Endometrial microvascular endothelial cells (primary cell): Measurements from ENCODE around the gene COCH. TPM values are rescaled to one million over a fixed set of nuclear protein-coding genes. Genes with fewer than 3 reads are reported as not detected.
"Not testable (repeated sequence)": the region's sequence is repeated elsewhere in the genome, so short reads cannot be mapped to it uniquely, and the experiment has no call there.

Source experiments
- in situ Hi-C: cut with HindIII; loops from 2 replicates; pipeline ENCODE4 v1.10.0; 2017; ENCODE audit warnings: low sequenced_read_pairs, low pct_unique_long_range_greater_than_20kb; ENCODE audit errors: inconsistent ontology term
- total RNA-seq: library from RNA; depleted of rRNA; stranded (reverse); fragments of >200 nt; gene quantifications from one replicate; pipeline ENCODE4 v1.2.3, GENCODE V29; 2015; ENCODE audit errors: inconsistent ontology term

Gene COCH
- total RNA-seq, 1 donor from 2014 or later: not detected

DNA sequence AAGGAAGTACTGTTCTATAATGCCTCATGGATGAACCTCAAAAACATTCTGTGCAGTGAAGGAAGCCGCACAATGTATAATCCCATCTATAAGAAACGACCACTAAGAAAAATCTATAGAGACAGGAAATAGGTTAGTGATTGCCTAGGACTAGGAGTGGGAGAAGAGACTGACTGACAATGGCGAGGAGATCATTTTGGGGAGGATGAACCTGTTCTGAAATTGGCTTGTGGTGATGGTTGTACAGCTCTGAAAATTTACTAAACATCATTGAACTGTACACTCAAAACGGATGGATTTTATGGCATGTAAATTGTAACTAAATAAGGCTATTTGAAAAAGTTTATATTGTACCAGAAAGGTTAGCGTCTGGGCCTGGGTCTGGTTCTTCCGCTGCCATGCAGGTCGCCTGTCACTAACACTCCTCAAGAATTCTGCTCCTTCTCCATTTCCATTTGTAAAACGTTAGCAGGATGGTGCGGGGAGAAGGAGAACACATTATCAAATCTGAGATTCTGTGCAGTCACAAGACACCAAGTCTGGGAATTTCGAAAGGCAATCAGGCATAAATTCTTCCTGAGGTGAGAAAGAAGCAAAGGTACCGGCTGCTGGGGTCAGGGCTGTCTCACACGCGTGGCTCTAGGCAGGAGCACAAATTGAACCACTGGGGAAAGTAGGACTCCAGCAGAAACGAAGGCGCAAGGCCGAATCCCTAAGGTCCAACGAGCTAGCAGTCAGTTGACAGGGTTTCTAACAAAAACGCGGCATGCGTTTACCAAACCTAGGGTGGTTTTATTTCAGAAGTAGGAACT is 845 bp upstream of the COCH start:
- in situ Hi-C loops: no loop called here

DNA sequence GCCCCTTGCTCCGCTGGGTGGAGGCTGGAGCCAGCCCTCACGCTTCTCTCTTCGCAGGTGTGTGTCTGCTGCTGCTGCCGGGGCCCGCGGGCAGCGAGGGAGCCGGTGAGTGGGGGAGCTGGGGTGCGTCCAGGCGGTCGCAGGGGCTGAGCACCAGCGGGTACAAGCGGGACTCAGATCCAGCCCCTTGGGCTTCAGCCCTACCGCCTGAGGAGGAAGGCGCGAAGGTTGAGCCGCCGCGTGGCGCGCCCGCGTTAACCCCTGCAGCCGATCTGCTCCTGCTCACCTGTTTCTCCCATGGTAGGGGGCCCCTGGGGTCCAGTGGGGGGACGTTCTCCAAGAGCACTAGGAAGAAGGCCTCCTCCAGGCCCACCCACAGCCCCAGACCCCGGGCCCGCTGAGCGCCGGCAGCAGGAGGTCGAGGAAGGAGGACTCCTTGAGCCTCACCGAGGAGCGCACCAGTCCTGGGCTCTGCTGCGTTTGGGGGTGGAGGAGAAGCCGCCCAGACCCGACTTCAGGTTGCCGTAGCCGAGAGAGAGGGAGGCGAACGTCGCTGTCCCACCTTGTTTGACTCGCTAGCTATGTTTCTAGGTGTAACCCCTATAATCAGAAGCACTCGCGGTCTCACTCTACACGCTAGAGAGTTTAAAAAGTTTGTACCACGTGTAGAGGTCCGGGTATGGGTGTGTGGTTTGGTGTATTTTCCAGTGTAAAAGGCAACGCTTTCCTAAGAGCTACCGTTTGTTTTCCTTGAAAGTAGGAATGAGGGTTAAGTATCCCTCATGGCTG is 834 bp downstream of the COCH start:
- in situ Hi-C loops: no loop called here

DNA sequence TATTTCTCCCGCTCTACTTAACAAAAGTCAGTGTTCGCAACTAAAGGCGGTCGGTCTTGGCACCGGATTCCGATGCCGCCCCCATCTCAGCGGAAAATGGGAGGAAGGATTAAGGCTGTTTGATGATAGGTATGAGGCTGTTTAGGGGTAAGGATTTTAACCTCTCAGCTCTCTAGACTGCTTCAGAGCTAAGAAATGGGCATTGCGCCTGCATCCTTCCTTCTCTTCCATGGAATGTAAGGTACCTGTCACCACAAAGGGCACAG is 1.4 kb downstream of the COCH start:
- in situ Hi-C loops: no loop called here

DNA sequence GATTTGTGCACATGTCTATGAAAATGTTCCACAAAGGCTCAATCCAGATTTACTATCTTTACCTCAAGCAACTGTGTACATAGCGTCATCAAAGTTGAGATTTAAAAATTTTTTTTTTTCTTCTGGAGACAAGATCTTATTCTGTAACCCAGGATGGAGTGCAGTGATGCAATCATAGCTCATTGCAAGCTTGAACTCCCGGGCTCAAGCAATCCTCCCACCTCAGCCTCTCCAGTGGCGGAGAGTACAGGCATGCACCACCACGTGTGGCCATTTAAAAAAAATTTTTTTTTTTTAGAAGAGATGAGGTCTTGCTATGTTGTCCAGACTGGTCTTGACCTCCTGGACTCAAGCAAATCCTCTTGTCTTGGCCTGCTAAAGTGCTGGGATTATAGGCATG is 2.3 kb downstream of the COCH start:
- in situ Hi-C loops: no loop called here

DNA sequence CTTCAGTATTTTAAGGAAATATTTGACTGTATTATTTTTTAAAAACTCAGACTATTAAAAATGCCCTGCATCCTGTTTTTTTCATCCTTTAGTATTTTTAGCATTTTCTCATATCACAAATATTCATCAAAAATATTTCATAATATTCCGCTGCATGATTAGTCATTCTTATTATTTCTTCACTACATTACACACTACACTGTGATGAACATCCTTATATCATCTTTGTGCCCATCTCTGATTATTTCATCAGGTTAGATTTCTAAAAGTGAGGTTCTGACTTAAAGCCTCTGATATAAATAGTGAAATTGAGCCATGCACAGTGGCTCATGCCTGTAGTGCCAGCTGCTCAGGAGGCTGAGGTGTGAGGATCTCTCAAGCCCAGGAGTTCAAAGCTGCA is 8.1 kb downstream of the COCH start:
- in situ Hi-C loops: no loop called here

DNA sequence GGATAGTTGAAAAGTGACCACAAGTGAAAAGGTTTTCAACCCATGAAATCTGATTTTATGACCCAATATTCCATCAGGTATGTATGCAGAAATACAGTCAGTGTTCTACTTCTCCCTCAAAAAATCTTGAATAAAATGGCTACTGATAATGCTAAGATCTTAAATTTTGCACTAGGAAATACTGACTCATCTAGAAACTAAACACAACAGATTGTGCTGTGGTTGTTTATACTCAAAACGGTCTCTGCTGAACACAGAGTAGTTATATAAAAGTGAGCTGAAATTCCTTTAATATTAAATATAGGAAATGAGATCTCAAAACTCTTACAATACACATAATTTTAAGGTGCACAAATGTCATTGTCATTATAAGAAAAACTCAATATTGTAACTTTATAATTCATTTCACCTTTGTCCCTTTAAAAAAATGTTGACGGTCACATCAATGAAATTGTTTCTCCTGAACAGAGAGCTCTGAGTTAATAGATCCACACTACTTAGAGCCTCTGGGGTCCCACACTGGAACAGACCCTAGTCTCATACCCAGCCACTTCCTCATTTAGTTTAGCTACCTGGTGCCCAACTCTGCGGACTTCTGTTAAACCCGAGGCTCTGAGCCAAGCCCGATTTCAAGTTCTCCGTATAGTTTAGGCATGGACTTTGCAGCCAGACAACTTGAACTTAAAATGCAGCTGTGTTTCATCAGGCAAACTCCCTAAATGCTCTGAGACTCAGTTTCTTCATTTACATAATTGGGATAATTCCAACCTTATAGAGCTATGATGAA is 9.3 kb downstream of the COCH start:
- in situ Hi-C loops: no loop called here

DNA sequence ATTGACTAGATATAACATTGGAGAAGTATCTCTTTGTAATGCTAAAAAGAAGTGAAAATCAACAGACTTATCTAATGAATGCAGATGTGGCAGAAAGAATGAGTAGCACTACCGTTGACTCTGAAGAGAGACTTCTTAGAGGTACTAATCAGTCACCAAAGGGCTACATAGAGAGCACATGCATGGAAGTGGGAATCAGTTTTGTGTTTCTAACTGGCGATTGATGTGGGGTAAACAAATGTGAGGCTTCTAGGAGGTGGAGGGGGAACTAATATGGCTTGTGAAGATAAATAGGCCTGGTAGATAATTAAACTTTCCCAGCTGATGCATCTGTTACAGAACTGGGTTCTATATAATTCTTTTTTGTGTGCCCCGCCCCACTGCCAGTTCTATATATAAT is 10.5 kb downstream of the COCH start:
- in situ Hi-C loops: no loop called here

DNA sequence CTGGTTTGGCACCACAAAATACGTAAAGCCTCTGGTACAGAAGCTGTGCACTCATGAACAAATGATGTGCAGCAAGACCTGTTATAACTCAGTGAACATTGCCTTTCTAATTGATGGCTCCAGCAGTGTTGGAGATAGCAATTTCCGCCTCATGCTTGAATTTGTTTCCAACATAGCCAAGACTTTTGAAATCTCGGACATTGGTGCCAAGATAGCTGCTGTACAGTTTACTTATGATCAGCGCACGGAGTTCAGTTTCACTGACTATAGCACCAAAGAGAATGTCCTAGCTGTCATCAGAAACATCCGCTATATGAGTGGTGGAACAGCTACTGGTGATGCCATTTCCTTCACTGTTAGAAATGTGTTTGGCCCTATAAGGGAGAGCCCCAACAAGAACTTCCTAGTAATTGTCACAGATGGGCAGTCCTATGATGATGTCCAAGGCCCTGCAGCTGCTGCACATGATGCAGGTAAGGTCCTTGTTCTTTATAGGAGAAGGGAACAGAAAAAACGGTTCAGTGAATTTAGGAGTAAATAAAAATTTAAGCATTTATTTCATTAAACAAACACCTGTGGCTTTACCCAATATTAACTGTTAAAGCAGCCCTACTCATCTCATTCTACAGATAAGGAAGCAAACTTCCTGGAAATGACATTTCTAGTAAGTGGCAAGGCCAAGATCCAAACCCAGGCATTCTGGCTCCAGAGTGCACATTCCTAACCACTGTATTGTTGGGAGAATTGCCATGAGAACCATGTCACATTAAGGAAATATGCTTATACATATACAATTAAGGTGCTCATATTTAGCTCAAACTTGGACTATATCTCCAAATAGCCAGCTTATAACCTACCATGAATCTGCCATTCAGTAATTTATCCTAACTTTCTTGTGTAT is 11.7 kb downstream of the COCH start:
- in situ Hi-C loops: no loop called here

DNA sequence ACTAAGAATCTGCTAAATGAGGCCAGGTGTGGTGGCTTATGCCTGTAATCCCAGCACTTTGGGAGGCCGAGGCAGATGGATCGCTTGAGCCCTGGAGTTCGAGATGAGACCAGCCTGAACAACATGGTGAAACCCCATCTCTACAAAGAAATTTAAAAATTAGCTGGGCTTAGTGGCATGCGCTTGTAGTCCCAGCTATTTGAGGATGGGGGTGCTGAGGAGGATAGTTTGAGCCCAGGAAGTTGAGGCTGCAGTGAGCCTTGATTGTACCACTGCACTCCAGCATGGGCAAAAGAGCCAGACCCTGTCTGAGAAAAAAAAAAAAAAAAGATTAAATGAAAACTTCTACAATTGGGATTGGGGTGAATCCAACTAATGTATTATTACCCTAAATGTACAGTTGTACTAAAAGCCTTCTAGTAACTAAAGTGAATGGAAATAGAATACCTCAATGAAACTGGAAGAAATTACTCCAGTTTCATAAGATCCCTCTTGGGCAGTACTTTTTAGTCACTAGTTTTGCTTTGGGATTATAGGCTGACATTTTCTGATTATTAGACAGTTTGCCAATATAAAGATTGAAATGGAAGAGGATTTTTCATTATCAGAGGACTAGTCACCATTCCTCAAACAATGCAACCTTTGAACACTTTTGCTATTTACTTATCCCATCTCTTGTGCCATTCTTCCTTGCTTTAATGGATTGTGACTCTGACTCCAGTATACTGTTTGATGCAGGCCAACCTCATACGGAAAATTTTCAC is 14.3 kb downstream of the COCH start:
- in situ Hi-C loops: no loop called here

DNA sequence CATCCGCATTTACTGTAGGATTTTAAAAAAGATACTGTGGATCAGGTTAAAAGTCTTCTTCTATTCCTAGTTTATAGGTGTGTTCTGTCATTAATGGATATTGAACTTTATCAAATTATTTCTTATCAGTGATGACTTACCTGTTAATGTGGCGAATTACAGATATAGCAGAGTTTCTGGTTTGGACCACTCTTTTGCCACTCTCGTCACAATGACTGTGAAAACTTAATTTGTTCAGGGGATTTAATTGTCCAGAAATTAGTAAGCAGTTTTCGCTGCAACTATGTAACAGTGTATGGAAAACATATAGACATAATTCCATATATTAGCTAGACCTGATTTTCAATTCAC is 14.9 kb downstream of the COCH start:
- in situ Hi-C loops: no loop called here

DNA sequence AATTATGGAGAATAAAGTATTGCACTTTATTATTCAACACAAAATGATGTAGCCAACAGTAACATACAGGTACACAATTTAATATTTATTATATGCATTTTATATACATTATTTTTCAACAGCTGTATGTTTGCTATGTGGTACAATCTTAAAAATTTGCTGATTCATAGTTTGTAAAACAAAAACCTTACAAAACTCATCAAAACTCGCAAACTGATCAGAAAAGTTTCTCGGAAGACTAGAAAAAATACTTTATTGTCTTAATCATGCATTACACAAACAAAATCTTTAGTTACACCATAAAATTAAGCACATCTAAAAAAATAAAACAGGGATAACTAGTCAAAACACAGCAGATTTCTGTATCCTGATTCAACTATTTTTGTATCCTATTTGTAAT is 19.5 kb downstream of the COCH start:
- in situ Hi-C loops: no loop called here

DNA sequence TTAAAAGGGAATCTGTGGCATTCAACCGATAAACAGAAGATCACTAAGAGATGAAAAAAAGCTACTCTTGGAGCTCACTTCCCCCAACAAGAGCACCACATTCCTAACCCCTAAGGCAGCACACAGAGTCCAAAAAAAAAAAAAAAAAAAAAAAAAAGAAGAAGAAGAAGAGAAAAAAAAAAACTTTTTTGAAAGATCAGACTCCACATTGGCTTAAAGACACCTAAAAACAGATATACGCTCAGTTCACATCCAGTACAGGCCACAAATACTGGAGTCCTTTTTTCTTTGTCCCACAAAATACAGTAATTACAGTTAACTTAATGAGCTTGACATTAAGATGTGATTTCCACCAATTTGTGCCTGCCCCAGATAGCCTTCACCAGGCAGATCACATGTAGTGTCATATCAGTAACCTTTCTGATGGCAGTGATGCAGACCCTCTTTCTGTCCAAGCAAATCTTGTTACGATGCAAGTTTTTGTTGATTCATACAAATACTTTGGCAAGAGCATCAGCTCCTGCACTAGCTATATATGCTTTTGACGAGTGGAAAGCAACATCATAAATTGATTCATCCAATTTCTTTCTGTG is 20.7 kb downstream of the COCH start:
- in situ Hi-C loops: no loop called here

DNA sequence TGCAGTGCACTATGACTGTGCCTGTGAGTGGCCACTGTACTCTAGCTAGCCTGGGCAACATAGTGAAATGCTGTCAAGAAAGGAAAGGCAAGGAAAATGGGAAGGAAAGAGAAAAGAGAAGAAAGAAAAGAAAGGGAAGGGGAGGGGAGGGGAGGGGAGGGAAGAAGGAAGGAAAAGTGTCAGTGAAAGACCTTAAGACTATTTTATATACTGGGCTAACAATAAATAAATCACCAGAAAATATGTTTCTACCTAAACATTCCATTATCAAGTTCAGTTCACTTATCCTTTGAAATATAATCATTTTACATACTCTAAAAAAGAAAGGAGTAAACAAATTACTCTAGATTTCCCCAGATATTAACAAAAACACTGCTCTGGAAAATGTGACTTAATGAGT is 22.1 kb downstream of the COCH start:
- in situ Hi-C loops: no loop called here

DNA sequence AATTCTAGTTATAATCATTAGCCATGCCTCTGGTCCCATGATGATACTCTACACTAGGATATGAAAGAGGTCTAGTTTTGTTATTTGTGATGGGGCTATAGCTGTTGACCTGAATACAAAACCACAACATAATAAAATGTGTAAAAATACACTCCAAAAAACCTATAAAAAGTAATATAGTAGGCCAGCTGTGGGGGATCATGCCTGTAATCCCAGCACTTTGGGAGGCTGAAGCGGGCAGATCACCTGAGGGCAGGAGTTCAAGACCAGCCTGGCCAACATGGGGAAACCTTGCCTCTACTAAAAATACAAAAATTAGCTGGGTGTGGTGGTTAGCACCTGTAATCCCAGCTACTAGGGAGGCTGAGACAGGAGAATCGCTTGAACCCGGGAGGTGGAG is 22.8 kb downstream of the COCH start:
- in situ Hi-C loops: not testable (repeated sequence)

DNA sequence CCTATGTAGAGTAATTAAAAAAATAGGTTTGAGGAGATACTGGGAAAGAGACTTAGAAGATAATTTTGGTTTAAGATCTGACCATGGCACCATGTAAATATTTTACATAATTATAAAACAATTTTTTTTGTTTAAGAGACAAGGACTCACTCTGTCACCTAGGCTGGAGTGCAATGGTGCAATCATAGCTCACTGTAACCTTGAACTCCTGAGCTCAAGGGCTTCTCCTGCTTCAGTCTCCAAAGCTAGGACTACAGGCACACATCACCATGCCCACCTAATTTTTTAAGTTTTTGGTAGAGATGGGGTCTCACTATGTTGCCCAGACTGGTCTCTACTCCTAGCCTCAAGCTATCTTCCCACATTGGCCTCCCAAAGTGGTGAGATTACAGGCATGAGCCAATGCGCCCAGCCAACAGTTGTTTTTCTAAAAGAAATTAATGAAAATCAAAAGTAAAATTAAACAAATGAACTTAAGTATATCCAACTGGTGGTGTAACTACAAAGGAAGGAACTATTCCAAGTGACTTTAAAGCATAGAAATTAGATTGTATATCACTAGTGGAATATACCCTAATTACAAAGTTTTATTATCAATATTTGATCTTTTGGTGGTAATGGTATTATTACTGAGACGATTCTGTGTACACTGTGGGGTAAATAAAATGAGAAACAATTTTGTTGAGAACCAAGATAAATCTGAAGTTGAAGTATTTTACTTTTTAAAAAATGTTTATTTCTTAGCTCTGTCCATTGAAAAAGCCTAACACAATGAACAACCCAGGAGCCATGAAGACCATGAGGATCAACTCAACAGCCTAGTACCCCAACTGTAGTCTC is 29.1 kb downstream of the COCH start:
- in situ Hi-C loops: no loop called here

DNA sequence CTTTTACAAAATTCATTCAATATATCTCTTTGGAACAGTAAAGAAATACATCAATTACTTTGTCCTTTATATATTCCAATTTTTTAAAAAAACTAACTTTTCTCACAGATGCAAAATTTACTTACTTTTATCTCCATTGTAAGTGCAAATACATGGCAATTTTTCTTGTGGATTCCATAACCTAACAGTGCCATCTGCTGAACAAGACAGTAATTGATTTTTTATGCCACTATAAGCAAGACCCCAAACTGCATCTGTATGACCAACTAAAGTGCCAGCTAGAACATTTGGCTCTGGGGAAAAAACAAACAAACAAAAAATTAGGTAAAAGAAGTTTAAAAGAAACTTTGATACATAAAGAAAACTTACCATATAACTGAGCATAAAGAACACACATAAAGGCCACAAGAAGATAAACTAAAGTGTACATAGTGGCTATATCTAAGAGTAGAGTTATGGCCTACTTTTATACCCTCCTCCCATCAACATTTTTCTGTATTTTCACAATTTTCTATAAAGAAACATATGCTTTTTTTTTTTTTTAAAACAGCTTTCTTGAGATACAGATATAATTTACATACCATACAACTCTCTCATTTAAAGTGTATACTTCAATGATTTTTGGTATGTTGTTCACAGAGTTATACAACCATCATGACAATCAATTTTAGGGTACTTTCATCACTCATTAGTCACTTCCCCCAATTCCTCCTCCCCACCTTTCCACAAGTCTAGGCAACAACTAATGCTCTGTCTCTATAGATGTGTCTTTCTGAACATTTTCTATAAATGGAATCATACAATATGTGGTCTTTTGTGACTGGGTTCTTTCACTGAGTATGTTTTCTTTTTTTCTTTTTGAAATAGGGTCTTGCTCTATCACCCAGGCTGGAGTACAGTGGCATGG is 32.6 kb downstream of the COCH start:
- in situ Hi-C loops: no loop called here
